GM04504 (cell line): ENCODE results near the gene SH2D5.
"Not testable (repeated sequence)": the region's sequence is repeated elsewhere in the genome, so short reads cannot be mapped to it uniquely, and the experiment has no call there.

Experiments
- DNase-seq: peaks from one replicate; pipeline ENCODE4 v3.0.0-alpha.2; 2012; ENCODE audit warnings: low read depth

Gene SH2D5

DNA sequence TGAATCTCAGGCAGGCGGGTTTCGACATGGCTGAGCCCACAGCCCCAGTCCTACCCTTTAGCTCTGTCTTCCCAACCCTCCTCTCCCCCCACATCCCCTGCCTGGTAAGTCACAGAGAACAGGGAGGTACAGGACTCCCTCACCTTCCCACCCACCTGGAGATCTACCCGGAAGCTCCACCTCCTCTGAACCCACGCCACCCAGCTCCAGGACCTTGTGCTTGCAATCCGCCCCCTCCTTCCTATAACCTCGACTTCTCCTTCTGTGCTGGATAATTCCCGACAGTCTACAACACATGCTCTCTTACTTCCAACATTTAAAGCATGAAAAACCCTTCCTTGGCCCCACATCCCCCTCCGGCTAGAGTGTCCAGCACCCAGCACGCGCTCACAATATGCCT lies 37.0 kb downstream of the SH2D5 start:
- DNase-seq: no peak

DNA sequence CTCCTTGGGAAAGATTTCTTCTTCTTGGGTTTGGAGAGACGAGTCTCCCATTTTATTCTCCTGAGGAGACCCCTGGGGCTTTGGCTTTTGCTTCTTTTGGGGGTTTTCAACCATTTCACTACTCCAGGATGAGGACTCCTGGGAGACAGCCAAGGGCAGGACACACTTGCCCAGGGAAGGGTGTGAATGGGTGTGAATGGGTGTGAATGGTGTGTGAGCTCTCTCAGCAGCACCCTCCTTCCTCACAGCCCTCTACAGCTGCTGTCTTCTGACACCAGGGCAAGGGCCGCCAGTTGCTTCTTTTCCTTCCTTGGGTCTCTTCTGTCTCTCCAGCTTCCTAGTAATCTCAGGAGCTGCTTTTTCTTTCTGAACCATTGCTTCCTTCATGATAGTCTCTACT lies 38.9 kb downstream of the SH2D5 start:
- DNase-seq: no peak

- no peak for DNase-seq
These were observed 40.6 kb downstream of the SH2D5 start for GRCh38 chr1:20691872-20692271.

DNA sequence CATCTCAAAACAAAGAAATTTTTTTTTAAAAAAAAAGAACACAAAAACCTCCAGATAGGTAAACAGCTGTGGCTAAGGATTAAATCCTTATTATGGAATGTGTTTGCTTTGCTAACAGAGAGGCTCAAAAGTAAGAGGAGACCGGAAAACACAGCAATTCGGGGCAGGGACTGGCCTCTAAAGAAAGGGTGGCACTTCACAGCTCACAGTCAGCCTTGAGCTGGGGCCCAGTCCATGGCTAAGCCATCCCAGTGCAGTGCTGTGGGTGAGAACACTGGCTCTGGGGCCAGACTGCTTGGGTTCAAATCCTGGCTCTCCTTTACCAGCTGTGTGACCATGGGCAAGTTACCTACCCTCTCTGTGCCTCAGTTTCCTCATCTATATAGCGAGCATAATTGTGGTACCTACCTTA lies 42.9 kb downstream of the SH2D5 start:
- DNase-seq: no peak

DNA sequence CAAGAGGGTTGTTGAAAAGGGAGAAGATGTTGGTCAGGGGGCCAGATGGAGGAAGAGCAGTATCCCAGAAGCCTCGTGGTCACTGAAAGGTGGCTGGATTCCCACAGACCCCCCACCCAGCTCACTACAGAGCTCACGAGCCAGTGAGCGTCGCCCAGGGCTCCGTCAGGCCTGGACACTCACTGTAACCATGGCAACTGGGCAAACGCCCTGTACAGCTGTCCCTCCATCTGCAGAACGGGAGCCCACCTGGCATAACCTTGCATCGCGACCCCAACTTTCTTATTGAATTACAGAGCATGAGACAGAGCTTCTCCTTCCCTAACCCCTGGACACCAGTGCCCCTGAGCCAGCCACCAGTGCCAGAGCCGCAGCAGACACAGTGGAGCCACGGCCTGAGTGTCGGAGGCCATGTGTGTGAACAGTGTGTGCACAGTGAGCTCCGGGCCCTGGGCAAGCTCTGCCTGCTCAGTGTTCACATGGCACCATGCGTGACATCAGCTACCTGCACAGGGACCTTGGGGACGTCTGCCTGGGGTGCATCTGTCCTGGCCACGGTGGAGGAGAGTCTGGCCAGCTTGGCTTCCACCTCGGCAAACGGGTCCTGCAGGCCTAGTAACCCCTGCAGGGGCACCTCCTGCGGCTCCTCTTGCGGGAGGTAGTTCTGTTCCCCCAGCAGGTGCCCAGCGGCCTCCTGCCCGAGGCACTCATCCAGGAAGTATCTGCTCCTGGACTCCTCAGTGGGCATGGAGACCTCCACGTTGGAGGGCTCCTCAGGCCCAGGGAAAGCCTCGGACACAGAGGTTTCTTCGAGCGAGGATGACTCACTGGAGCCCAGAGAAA lies 45.4 kb downstream of the SH2D5 start:
- DNase-seq: no peak

- no peak for DNase-seq
These were observed 46.8 kb downstream of the SH2D5 start for GRCh38 chr1:20685741-20686140.

GRCh38 chr1:20685099-20685662 lies 47.3 kb downstream of the SH2D5 start:
- DNase-seq: no peak

GRCh38 chr1:20684651-20685050 lies 47.9 kb downstream of the SH2D5 start:
- no peak for DNase-seq

DNA sequence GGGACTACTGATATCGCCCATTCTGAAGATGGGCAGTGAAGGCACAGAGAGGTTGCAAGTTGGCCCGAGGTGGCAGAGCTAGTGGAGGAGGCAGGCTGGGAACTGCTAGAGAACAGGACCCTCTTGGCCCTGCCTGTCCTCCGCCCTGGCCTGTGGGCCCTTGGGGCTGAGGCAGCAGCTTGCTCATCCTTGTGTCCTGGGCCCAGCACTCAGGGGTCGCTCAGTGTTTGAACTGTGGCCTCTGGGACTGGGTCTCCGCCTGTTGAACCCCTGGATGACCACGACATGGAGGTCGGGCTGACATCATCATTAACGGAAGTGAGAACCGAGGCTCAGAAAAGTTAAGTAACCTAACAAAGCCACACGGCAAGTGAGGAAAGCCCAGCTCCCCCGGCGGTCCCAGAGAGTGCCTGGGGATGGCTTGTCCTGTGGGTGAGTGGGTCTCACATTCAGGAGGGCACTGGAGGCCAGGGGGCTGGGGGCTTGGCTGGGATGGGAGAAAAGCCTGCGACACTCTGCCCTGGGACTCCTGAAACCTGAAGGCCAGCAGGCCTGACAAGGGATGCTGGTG lies 48.4 kb downstream of the SH2D5 start:
- DNase-seq: no peak

DNA sequence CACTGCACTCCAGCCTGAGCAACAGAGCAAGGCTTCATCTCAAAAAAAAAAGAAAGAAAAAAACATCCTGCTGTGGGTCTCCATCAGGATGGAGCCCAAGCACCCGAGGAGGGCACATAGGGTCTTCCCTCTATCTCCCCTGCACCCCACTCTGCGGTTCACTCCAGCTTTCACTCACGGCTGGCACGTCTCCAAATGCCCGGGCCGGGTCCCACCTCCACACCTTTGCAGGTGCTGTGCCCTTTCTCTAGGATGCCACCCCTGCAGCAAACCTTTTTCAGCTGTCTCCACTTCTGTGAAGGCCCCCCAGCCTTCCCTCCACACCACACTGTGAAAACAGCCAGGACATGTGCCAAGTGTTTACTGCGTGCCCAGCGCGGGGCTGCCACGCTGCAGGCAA lies 48.9 kb downstream of the SH2D5 start:
- DNase-seq: no peak

DNA sequence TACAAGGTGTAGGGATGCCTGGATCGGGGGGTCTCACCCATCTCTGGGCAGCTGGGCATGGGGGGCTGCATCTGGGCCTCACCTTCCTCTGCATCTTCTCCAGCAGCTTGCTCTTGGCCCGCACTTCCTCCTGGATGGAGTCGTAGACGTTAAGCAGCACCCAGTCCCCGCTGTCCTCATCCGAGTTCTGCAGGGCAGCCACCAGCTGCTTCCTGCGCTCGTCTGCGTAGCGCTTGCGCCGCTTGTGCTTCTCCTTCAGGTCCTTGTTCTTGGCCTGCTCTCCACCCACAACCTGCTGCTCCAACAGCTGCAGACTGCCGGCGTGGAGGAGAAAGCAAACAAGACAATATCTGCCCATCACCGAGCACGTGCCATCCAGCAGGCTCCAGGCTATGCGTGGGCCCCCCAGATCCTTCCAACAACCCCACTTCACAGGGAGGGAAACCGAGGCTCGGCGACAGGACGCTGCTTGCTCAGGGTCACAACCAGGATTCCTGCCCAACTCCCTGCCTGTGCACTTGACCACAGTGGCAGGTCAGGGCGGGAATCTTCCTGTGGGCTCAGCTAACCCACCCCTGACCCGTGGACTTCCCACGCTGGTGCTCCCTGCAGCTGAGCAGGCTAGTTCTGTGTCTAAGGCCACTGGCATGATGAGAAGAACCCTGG lies 49.8 kb downstream of the SH2D5 start:
- DNase-seq: no peak

GRCh38 chr1:20681999-20682398 lies 50.5 kb downstream of the SH2D5 start:
- DNase-seq: no peak

DNA sequence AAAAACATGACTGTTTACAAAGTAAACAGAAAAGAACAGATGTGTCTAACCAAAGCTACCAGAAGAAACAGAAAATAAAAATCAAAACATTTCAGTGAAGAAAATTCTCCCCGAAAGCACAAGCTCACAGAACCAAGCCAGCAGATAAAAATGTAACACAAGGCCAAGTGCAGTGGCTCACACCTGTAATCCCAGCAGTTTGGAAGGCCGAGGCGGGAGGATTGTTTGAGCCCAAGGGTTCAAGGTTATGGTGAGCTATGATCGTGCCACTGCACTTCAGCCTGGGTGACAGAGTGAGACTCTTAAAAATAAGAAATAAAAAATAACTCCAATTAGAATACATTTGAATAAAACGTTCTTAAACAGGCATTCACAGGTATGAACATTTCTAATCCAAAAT lies 52.2 kb downstream of the SH2D5 start:
- DNase-seq: no peak

DNA sequence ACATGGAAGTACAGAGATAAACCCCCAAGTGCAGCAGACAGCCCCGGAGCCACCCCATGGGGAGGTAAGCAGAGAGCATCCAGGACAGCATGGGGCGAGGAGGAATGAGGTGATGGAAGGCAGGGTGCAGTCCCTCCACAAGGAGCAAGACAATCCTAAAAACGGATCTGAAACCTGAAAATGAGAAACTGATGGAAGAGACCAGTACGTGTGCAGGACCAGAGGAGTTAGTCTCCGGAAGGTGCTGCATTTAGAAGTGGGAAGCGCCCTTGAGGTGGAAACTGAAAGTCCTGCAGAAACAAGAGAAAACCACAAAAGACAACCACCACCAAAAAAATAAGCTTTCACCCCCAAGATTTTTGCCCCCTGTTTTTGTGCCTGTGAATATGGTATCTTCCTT lies 53.9 kb downstream of the SH2D5 start:
- DNase-seq: no peak

DNA sequence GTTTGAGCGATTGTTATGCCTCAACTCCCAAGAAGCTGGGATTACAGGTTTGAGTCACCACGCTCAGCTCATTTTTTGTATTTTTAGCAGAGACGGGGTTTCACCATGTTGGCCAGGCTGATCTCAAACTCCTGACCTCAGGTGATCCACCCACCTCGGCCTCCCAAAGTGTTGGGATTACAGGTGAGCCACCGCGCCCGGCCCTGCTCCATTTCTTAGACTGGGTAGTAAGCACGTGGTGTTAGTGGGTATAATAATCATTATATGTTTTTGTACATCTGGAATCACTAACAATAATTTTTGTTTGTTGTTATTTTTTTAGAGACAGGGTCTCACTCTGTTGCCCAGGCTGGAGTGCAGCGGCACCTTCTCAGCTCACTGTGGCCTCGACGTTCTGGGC lies 58.9 kb downstream of the SH2D5 start:
- not testable (repeated sequence) for DNase-seq

GRCh38 chr1:20672265-20672632 lies 60.3 kb downstream of the SH2D5 start:
- no peak for DNase-seq

- DNase-seq: no peak
These were observed 61.6 kb downstream of the SH2D5 start for GRCh38 chr1:20670936-20671335.
